IPS-NIHi7 (cell line): ENCODE measurements around the gene TAS1R3.

ENCODE experiments used
- DNase-seq: peaks from one replicate; pipeline ENCODE4 v3.0.0; 2012; ENCODE audit warnings: mixed read lengths; ENCODE audit errors: extremely low spot score

Gene TAS1R3

GRCh38 chr1:1371746-1372711 lies 40.9 kb downstream of the TAS1R3 start:
- DNase-seq, result peak; percentile 90

- no peak for DNase-seq
Measured at GRCh38 chr1:1373051-1373814, 42.2 kb downstream of the TAS1R3 start.

GRCh38 chr1:1373815-1374588 lies 42.9 kb downstream of the TAS1R3 start:
- DNase-seq, result peak; percentile 7

GRCh38 chr1:1374589-1374928 lies 43.5 kb downstream of the TAS1R3 start:
- DNase-seq, result peak; percentile 9

DNA sequence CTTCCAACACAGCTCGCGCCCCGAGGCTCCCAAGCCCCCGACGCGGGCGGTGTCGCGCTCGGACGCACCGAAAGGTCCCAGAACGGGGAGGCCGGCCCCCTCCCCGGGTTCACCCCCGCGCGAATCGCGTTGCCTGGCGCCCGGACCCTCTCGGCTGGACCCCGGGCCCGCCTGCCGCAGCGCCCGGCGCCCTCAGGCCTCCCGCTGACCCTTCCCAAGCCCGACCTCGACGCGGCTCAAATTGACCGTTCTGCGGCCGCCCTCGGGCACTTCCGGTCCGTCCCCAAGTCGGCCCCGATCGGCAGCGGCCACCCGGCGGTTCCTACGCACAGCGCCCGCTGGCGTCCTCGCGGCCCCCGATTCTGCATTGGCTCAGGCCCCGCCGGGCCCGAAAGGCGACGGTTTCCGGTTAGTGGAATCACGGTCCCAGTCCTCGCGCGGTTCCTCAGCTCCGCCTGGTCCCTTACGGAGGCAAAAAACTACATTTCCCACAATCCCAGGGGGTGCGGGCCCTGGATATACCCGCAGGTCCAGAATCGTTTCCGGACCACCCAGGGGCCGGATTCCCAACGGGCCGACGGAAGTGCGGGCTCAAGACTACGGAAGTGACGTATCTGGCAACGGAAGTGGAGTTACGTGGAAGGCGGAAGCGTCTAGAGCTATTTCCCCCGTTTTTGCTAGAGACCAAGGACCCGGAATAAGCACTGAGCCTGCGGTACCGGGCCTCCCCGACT lies 44.0 kb downstream of the TAS1R3 start, which contains the start of gene AURKAIP1:
Gene AURKAIP1 (minus strand): TSS at position 279 of the 734 bp plus-strand sequence. CDS start 451 bp downstream, outside the sequence.
- DNase-seq, result peak; percentile 98

DNA sequence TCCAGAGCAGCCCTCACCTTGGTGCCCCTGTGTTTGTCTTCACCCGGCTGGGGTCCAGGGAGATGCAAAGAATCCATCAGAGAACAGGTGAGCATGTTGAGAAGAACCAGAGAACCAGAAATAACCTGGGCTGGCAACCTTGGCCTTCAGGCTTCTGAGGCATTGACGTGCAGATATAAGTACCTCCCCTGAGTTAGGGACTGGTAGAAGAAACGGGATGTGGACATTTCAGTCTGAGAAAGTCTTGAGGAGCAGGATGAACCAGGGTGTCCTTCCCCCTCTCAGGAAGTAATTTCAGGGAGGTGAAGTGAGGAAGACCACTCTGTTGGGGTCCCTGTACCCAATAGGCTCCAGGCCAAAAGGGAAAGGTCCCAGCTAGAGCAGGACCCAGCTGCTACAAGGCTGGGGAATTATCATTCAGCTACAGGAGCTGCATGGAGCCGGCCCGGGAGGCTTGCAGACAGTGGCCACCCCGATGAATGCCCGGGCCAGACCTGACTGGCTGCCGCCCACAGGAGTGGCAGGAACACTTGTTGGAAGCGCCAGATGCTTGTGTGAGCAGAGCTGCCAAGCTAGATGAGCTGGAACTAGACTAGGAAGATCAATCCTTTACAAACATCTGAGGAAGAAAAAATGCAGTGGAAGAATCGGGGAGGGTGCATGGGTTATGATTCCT lies 45.6 kb downstream of the TAS1R3 start:
- no peak for DNase-seq

GRCh38 chr1:1377540-1378205 lies 46.6 kb downstream of the TAS1R3 start:
- no peak for DNase-seq

GRCh38 chr1:1380860-1381259 lies 49.8 kb downstream of the TAS1R3 start:
- DNase-seq, result no peak

- DNase-seq, result no peak
Measured at GRCh38 chr1:1381294-1381693, 50.2 kb downstream of the TAS1R3 start.
